Esophagus muscularis mucosa (tissue), 4 donors: Measurements from ENCODE around the gene ARID3A.

Experiments used
- CTCF ChIP-seq, 3 experiments: fragments of 200-600 bp in 2 of 3; fragments of 450-650 bp in 1 of 3; sonication (generic) in 2 of 3; IDR thresholded peaks; one replicate each; pipeline ENCODE4 v1.5.1; 2017 to 2019; ENCODE audit warnings: antibody characterized with exemption in 3 of 3, mild to moderate bottlenecking in 2 of 3, moderate library complexity in 1 of 3
- EP300 ChIP-seq: sonication (generic); formaldehyde crosslinking; IDR thresholded peaks from one replicate; pipeline ENCODE4 v1.6.1; 2017; ENCODE audit warnings: antibody characterized with exemption
- POLR2A ChIP-seq: fragments of 450-650 bp; IDR thresholded peaks from one replicate; pipeline ENCODE4 v1.6.1; 2017; ENCODE audit warnings: antibody characterized with exemption, moderate library complexity, mild to moderate bottlenecking, low read depth

- no peak for TF ChIP-seq POLR2A
- no peak for TF ChIP-seq CTCF (IDR thresholded peaks at IDR 0.05)
- TF ChIP-seq EP300: no peak
Measured at GRCh38 chr19:952049-952679, 26.3 kb downstream of the ARID3A start.
